SK-N-MC (cell line): ENCODE measurements around the gene FAM53B.

ENCODE experiments used
- DNase-seq: peaks from one replicate; pipeline ENCODE4 v3.0.0-alpha.2; 2011; ENCODE audit warnings: low read depth, low spot score
- H3K27ac ChIP-seq: fragments of 200-600 bp; sonication (generic); 2 replicates; pipeline ENCODE4 v1.5.1; 2016; ENCODE audit warnings: mixed run types
- H3K36me3 ChIP-seq: fragments of 200-600 bp; sonication (generic); 2 replicates; pipeline ENCODE4 v1.6.1; 2017; ENCODE audit warnings: antibody characterized with exemption, low read length, mixed read lengths; ENCODE audit not compliant: insufficient read depth
- H3K4me3 ChIP-seq: fragments of 200-600 bp; sonication (generic); 2 replicates; pipeline ENCODE4 v1.5.1; 2016
- H3K9ac ChIP-seq: fragments of 200-600 bp; sonication (generic); 2 replicates; pipeline ENCODE4 v1.8.0; 2017; ENCODE audit warnings: mixed run types, mixed read lengths; ENCODE audit not compliant: insufficient read length
- H3K9me3 ChIP-seq: fragments of 200-600 bp; sonication (generic); 2 replicates; pipeline ENCODE4 v1.6.1; 2017; ENCODE audit warnings: low read depth, mild to moderate bottlenecking, antibody characterized with exemption, low read length, moderate library complexity, mixed read lengths
- EZH2 ChIP-seq: fragments of 200-600 bp; sonication (generic); IDR thresholded peaks from one replicate; pipeline ENCODE4 v1.6.1; 2017; ENCODE audit warnings: antibody characterized with exemption
- FOXP2 ChIP-seq: optimal IDR thresholded peaks from 2 replicates; pipeline ENCODE3; 2011; ENCODE audit warnings: mild to moderate bottlenecking, moderate library complexity; ENCODE audit not compliant: insufficient read depth; ENCODE audit errors: extremely low read length, control extremely low read depth
- POLR2AphosphoS5 ChIP-seq: IDR thresholded peaks from 2 replicates; pipeline ENCODE4 v1.6.1; 2012; ENCODE audit warnings: mild to moderate bottlenecking, low read depth, low read length, borderline replicate concordance

FAM53B gene

GRCh38 chr10:124596962-124597845, 147.0 kb downstream of the FAM53B start:
- no peak for DNase-seq
- no peak overlapping the region for H3K4me3 ChIP-seq
- no peak overlapping the region for H3K27ac ChIP-seq
- no peak overlapping the region for H3K9ac ChIP-seq
- no peaks in the 10 kb centered on the region for H3K36me3 ChIP-seq
- no peaks in the 10 kb centered on the region for H3K9me3 ChIP-seq
- TF ChIP-seq EZH2: no peak
- TF ChIP-seq FOXP2: no peak

- H3K4me3 ChIP-seq: no peak overlapping the region
- no peaks in the 10 kb centered on the region for H3K9me3 ChIP-seq
- no peak overlapping the region for H3K9ac ChIP-seq
- H3K36me3 ChIP-seq: no peaks in the 10 kb centered on the region
- no peak overlapping the region for H3K27ac ChIP-seq
- no peak for TF ChIP-seq POLR2AphosphoS5
- DNase-seq: no peak
These were observed 147.9 kb downstream of the FAM53B start for GRCh38 chr10:124596116-124596785.

- Histone ChIP-seq H3K9me3 (no peaks in the 10 kb centered on the region), H3K4me3 (no peak overlapping the region), H3K9ac (no peak overlapping the region), H3K27ac (no peak overlapping the region), H3K36me3 (no peaks in the 10 kb centered on the region)
- DNase-seq: no peak
- TF ChIP-seq POLR2AphosphoS5 (no peak), FOXP2 (no peak), EZH2 (no peak)
These were observed 148.9 kb downstream of the FAM53B start for GRCh38 chr10:124595143-124595883.

GRCh38 chr10:124594240-124594639, 149.9 kb downstream of the FAM53B start:
- Histone ChIP-seq H3K4me3 (no peak overlapping the region), H3K27ac (no peak overlapping the region), H3K36me3 (no peaks in the 10 kb centered on the region), H3K9ac (no peak overlapping the region), H3K9me3 (no peaks in the 10 kb centered on the region)
- no peak for DNase-seq
- TF ChIP-seq FOXP2 (no peak), EZH2 (no peak), POLR2AphosphoS5 (no peak)

- no peak for TF ChIP-seq POLR2AphosphoS5
- no peak for TF ChIP-seq FOXP2
- TF ChIP-seq EZH2: no peak
- Histone ChIP-seq H3K36me3 (no peaks in the 10 kb centered on the region), H3K27ac (no peak overlapping the region), H3K9me3 (no peaks in the 10 kb centered on the region), H3K4me3 (no peak overlapping the region), H3K9ac (no peak overlapping the region)
- no peak for DNase-seq
These were observed 150.7 kb downstream of the FAM53B start for GRCh38 chr10:124593431-124593985.

- Histone ChIP-seq H3K36me3 (no peaks in the 10 kb centered on the region), H3K4me3 (no peak overlapping the region), H3K27ac (no peak overlapping the region), H3K9me3 (no peaks in the 10 kb centered on the region), H3K9ac (no peak overlapping the region)
- TF ChIP-seq EZH2: no peak
- no peak for TF ChIP-seq POLR2AphosphoS5
- no peak for TF ChIP-seq FOXP2
- DNase-seq: no peak
These were observed 151.3 kb downstream of the FAM53B start for GRCh38 chr10:124592736-124593430.

- Histone ChIP-seq H3K27ac (no peak overlapping the region), H3K9ac (no peak overlapping the region), H3K4me3 (no peak overlapping the region), H3K36me3 (no peaks in the 10 kb centered on the region), H3K9me3 (no peaks in the 10 kb centered on the region)
- TF ChIP-seq POLR2AphosphoS5 (no peak), FOXP2 (no peak), EZH2 (no peak)
- no peak for DNase-seq
These were observed 152.1 kb downstream of the FAM53B start for GRCh38 chr10:124592101-124592500.

GRCh38 chr10:124591123-124591495, 153.1 kb downstream of the FAM53B start:
- no peak for TF ChIP-seq FOXP2
- no peak for TF ChIP-seq EZH2
- TF ChIP-seq POLR2AphosphoS5: no peak
- H3K4me3 ChIP-seq: no peak overlapping the region
- no peaks in the 10 kb centered on the region for H3K36me3 ChIP-seq
- no peak overlapping the region for H3K27ac ChIP-seq
- DNase-seq: no peak
- H3K9ac ChIP-seq: no peak overlapping the region
- no peaks in the 10 kb centered on the region for H3K9me3 ChIP-seq
